CD4-positive, alpha-beta T cell treated with Interleukin-4 for 1 hour (primary cell): ENCODE results near the gene VSNL1.

Source experiments
- DNase-seq, 2 donors: peaks; one replicate each; pipeline ENCODE4 v3.0.0-alpha.2; 2020 to 2022

Gene VSNL1

DNA sequence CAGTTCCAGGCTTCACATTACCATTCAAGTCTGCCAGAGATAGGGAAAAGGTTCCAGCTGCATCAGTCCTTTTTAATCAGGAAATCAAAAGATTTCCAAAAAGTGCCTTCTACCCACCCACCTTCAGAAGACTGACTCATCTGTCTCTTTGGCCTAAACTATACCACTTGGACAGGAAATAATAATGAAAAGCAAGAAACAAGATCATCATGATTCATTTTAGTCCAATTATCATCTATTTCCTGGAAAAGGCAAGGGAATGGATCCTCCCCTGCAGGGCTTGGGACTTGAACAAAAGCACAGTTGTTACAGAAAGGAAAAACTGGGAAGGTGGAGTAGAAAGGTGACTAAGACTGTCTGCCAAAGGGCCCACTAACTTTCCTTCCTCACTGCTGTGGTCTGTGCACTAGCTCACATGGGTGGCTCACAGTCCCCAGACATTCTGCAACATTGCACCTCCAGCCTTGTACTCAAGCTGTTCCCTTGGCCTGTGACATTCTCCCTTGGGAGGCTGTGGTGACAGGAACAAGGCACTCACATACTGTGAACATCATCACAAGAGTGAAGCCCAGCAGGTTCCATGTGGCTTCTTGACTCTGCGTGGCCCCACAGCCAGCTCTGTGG, 75.3 kb downstream of the VSNL1 start:
- DNase-seq, result no peak

DNA sequence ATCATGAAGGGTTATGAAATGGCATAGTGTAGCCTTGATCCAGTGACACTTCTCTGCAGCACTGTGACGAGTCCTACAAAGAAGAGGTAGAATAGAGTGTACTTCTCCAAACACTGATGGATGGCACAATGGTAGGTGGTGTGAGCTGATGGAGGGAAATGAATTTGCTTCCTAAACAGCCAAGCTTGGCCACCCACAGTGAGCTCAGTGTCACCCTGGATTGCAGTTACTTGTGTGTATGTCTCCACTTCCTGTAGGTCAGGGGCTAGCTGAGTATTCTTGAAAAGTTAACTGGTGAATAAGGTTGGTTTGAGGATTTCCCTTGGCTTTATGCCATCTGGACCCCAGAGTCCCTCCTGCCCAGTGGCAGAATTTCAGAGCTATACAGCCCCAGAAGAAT, 75.9 kb downstream of the VSNL1 start:
- DNase-seq, result no peak

DNA sequence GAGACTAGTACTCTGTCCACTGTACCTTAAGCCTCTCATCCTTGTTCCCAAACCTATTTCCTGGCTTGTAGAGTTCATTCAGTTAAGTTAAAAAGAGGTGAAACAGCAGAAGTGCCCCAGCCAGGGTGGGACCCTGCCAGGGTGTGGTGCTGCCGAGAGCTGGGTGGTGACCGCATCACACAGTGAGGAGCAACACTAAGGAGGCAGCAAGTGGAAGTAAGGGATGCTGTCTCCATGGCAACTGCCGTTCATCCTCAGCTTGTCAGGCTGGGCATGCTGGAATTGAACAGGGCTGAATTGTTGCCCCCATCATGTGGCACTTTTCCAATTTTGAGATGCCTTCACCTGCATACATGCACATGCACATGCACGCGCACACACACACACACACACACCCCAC, 77.0 kb downstream of the VSNL1 start:
- DNase-seq, result no peak

DNA sequence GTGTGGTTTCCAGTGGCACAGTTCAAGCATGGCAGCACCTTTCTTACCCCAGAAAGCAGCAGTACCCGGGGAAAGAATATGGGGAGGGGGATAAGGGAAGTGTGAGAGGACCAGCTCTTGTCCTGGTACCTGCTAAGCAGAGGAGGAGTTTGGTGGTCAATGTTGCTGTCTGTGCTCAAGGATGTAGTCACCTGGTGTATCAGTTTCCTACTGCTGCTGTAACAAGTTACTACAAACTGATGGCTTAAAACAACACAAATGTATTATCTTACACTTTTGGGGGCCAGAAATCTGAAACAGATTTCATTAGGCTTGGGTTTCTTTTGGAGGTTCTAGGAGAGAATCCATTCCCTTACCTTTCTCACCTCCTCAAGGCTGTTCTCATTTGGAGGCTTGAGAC, 77.5 kb downstream of the VSNL1 start:
- no peak for DNase-seq

DNA sequence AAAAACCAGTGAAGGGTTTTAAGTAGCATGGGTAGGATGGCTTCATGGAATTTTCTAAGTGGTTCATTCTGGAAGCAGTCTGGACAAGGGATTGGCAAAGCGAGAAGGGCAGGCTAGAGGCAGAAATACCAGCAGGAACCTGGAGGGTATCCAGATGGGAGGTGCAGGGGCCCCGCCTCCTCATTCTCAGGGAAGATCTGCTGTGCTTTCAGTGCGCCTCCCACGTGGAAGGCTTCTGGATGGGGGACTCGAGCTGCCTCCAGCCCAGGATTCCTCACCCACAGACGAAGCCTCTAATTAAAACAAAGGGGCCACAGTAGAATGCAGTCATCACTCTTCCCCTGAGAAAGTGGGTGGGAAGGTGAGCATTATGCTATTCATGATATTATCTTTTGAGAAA, 79.8 kb downstream of the VSNL1 start:
- no peak for DNase-seq

DNA sequence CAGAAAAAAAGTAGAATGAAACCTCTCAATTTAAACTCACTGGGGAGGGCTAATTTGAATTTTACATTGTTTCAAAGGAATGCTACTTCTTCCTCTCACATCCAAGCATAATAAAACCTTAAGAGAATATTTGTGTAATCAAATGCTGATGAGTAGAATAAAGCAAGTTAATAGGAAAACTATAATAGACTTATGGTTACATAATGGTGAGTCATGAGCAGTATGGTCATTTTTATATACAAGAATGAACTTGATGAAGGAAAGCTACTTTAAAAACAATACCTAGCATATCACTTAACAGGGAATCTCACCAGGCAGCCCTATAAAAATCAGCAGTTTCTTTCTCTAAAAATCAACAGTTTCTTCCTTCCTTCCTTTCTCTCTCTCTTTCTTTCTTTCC, 80.3 kb downstream of the VSNL1 start:
- DNase-seq, result no peak

DNA sequence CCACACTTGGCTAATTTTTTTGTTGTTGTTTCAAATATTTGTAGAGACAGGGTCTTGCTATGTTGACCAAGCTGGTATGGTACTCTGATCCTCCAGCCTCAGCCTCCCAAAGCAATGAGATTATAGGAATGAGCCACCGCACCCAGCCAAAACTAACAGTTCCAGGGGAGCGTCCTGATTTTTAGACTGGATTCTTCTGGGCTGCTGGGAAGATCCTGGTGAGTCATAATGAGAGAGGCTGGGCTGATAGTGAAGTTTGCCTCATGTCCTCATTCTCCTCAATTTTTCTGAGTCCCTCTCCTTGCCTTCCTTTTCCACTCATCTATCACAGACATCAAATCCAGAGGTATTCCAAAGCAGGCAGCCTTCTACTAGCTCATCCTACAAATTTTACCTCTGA, 81.3 kb downstream of the VSNL1 start:
- DNase-seq, result no peak

DNA sequence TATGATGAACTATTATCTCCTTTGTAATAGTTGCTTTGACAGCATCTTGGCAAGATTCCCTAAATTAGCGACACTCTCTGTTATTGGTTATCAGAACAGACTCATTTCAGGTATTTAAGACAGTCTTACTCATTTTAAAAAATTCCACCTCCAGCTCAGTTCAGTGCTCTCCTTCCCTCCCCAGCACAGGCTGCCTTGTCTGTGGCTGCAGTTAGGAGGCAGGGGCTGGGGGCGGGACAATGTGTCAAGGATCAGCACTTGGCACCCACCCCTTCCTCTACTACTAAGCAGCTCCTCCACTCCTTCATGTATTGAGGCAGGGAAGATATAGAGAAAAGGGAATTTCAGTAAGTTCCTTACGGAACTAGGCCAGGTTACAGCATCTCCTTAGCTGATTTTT, 85.0 kb downstream of the VSNL1 start:
- DNase-seq, result no peak

DNA sequence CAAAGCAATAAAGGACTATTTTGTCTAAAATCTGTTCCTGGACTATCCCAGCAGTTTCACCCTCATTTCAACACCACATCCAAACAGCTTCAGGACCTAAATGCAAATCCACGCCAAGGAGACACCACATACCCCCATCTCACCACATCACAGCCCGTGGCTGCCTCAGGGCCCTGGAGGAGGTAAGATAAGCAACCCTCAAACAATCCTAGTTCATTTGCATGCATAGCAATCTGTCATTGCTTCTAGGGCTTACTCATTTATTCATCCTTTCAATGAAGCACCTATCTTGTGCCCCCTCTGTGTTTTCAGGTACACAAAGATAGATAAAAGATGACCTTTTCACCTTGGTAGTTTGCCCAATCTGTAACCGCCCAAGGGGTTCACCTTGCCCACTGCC, 86.5 kb downstream of the VSNL1 start:
- no peak for DNase-seq

DNA sequence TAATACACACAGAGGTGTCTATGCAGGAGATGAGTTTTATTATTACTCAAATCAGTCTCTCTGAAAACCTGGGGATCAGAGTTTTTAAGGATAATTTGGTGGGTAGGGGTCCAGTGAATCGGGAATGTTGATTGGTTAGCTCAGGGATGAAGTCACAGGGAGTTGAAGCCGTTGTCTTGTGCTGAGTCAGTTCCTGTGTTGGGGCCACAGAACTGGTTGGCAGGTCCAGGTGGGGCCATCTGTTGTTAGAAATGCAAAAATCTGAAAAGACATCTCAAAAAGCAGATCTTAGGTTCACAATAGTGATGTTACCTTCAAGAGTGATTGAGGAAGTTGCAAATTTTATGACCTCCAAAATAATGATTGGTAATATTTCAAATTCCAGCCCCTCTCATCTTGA, 86.9 kb downstream of the VSNL1 start:
- no peak for DNase-seq

DNA sequence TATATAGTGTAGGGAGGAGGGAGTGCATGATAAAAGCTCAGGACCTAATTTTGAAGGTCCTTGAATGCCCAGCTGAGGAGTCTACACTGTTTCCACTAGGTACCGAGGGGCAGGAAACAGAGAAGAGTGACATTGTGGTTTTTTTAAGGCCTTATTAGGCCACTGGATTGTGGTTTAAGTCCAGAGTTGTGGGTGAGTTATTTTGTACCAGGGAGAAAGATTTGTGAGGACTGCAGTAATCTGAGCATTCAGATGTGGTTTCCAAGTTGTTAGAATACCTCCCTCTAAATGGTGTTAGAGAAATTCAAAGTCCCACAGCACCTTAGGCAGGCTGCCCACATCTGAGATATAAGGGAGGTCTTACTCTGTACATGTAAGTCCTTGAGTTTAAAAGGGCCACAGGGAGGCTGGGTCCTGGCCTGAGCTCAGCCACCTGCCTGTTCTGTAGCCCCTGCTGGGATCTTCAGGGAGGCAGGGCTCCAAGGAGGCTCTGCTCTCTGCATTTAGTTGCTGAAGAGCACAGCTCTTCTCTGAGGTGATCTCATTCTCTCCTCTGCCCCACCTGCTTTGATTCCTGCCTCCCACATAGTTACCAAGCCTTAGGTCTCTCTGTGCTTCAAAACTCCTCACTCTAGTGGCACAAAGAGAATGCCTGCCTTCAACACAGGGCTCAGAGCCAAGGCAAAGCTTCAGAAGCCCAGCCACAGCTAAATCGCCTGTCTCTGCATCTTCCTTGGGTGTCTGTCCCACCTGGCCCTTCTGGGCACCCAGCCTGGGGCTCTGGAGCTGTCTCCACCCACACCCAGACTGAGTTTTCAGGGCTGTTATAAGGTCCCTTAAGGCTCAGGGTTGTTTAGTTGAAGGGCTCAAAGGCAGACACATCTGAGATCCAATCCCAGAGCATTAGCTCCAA, 88.1 kb downstream of the VSNL1 start:
- no peak for DNase-seq

DNA sequence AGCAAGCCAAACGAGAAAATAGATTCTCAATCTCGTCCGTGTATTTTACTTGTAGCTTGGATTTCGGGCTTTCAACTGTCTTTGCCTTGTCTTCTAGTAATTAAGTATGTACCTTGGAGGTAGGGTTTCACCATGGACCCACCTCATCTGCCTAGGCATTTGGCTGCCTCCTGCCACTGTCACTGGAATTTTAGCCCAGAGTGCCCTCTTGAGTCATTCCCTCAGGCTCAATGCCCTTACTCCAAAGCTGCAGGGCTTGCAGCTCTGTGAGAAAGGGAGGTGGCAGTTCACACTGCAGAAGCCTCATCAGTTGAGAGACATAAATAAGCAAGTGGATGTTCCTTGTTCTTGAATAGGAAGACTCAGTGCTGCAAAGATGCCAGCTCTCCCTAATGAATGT, 89.6 kb downstream of the VSNL1 start:
- DNase-seq, result no peak

DNA sequence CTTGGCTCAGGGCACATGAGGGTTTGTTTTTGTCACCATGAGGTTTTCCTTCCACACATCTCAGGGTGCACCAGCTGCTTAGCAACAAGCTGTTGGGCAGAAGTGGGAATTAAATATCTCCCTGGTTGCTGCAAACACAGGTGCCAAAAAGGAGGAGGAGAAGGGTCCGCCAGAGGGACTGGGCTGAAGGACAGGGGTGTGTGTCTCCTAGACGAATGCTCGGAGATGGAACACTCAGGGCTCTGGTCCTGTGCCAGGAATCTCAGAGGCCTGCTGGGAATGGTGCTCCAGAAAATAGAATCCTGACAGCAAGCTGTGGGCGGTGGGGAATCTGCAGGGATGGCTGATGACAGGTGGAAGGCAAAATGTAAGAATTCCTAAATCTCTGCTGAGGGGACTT, 94.5 kb downstream of the VSNL1 start:
- no peak for DNase-seq

DNA sequence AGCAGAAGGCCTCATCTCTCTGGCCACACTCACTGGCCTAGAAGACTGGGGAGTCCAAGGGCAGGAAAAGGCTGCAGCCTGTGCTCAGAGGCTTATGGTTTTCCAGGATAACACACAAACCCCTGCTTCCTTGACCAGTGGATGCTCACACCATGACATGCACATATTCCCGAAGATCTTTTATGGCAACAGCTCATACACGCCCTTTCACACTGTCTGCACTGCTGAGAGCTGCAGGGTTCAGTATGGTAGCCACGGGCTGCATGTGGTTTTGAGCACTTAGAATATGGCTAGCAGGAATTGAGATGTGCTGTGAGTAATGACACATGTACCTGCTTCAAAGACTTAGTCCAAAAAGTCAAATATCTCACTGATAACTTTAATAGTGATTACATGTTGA, 95.8 kb downstream of the VSNL1 start:
- DNase-seq, result no peak

DNA sequence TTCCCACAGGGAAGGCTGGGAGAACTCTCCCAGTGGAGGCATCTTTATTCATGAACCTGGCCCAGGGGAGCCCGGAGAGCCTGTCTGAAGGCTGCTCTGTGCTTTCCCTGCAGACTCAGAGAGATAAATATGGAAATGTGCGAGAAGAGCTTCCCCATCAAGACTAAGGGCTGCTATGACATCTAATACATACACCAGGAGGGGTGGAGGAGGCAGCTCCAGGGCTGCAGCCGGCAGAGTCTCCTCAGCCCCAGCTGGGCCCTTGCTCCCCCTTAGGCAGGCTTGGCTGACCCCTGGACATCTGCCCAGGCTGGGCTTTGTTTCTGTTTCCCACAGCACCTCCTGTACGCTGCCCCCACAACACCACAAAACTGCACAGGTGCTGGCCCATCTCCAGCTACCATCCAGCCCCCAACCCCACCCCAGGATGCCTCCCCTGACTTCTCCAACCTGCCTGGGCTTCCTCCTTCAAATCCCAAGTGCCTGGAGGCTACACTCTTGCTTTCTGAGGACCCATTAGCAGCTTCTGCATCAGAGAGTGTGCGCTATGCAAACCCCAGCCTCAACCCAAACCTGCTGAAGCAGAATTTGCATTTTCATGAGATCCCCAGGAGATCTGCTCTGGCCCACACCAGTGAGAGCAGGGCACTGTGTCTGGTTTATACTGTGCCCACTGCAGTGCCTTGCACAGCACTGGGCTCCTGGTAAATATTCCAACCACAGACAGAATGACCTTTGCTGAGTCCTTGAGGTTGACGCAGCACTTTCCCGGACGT, 96.8 kb downstream of the VSNL1 start:
- DNase-seq, result no peak

DNA sequence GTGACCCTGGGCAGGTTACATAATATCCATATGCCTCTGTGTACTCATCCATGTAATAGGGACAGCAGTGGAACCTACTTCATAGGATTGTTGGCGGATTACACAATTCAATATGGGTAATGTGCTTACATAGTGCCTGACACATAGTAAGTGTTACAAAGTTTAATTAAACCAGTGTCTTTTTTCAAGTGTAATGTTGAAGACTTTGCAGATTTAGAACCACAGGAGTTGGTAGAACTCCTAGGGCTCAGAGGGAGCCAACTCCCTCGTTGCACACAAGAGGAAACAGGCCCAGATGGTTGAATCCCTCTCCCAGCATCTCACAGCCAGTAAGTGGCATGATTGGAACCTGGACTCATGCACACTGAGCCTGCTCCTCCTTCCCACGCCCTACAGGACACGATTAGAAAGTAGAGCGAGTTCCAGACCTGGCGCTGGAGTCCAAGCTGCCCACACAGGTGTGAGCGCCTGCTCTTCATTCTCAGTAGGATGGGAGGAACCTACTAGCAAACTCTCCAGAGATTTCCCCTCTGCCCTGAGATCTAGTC, 97.8 kb downstream of the VSNL1 start:
- no peak for DNase-seq

DNA sequence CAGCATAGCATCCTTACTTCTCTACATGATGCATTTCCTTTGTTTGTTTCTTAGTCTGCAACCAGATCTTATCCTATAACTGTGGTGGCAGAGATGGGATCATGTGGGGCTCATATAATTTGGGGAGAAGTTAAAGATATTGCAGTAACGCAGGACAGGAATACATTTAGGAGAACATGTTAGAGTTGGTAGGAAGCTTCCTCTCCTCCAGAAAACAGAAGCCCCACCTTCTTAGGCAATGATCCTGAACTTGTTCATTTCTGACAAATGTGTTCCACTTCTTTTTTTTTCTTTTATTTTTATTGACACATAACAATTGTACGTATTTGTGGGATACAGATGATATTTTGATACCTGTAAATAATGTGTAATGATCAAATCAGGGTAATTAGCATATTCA, 99.9 kb downstream of the VSNL1 start:
- DNase-seq, result no peak

DNA sequence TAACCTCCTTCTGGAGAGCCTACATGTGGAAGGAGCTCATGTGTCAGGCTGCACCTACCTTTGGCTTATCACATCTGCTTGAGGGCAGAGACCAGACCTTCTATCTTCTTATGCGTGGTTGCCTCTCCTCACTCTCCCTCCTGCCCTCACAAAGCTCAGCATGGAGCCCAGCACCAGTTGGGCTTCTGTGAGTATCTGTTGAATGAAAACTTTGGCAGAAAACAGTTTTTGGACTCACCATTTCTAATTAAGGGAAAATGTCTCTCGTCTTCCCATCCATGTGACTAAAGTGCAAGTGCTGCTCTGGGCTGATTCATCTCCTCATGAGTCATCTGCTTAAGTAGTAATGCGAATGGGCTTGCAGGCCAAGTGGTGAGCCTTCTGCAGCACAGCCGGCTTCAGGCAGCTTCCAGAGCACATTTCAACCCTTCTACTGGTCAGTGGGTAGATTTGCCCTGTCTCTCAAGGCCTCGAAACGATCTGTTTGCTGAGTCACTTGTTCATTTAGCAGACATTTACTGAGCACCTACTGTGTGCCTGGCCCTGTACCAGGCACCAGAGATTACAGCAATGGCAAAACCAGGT, 102.6 kb downstream of the VSNL1 start:
- DNase-seq, result peak in 1 of 2 donors; percentile 46

DNA sequence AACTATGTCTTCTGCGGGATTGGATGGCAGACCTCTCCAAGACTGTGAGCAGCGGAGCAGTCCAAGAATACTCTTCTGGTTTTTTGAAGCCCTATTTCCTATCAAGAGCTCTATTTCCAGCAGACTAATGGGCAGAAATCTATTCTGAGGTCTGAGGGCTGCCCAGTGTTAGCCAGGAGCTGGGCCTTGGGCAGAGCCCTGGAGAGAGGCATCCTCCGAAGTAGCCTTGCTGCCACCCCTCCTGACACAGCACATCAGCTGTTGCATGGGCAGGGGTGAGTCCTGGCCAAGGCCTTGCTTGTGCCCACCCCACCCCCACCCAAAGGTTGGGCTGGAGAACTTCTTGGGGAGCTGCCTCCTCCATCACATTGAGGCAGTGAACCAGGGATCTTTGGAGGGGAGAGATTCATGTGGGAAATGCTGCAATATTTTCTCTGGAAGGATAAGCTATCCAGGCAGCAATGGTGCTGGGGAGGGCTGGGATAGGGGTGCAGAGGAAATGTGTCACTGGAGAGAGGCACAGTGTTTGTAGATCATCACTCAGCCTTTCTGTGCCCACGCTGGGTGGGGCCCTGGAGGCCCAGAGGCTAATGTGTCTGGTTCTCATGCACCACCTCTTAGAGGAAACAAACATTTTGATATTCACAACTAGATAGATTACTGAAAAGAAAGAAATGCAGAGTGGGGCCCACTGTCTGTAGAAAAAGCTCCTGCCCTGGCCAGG, 104.7 kb downstream of the VSNL1 start:
- no peak for DNase-seq

DNA sequence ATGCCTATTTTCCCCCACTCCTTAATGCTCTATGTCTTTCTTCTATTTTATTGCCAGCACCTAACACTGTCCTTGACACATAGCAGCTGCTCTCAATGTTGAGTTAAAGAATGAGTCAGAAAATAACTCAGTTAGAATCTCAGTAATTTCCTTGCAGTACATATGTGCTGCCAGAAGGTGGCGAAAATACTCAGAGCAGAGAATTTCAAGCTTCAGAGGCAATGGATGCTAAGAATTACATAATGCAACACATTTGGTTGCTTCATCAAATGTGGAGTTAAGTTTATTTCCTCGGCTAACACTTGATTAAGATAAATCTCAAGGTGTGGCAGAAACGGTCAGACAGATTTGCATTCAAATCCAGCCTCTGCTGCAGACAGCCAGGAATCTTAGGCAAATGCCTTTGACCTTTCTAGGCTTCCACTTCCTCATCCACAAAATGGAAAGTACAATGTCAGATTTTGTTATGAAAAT, 105.6 kb downstream of the VSNL1 start:
- peak; percentile 32 to 46 for DNase-seq

DNA sequence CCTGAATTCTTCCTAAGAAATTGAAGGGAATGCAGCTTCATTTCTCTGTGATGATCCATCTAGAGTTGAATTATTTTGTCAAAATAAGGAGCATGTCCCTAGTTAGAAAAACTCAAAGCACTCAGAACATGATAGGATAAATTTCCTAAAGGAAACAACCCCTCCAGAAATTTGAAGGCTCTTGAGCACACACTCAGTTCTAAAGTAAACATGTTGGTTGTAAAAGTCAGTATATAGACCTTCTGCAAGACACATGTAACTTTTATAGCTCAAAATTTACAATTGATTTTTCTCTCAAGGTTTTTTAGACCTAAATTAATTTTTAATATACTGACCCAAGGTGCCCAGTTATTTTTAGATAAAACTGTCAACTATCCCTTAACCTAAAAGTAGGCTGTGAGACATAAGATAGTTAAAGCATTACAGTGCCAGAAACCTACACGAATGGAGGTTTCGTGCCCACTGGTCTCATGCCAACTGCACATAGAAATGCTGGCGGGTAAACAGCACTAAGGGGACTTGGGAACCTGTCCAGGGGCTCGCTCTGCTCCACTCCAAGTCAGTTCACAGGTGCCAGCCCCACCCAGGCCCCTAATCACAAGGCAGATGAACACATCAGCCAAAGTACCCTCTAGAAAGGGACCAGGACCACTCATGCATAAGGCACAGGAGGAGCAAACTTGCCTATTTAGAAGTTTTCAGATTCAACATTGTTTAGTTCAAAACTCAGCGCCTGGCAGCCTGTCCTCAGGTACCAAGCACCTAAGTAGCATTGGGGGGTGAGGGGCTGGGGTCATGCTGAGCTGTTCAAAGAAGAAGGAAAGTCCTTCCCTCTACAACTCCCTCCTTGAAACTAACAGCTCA, 106.6 kb downstream of the VSNL1 start:
- no peak for DNase-seq
